ENCODE data around the gene HES1.
"Not testable (repeated sequence)": the region's sequence is repeated elsewhere in the genome, so short reads cannot be mapped to it uniquely, and the experiment has no call there.

The HES1 gene, protein sequence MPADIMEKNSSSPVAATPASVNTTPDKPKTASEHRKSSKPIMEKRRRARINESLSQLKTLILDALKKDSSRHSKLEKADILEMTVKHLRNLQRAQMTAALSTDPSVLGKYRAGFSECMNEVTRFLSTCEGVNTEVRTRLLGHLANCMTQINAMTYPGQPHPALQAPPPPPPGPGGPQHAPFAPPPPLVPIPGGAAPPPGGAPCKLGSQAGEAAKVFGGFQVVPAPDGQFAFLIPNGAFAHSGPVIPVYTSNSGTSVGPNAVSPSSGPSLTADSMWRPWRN

DNA sequence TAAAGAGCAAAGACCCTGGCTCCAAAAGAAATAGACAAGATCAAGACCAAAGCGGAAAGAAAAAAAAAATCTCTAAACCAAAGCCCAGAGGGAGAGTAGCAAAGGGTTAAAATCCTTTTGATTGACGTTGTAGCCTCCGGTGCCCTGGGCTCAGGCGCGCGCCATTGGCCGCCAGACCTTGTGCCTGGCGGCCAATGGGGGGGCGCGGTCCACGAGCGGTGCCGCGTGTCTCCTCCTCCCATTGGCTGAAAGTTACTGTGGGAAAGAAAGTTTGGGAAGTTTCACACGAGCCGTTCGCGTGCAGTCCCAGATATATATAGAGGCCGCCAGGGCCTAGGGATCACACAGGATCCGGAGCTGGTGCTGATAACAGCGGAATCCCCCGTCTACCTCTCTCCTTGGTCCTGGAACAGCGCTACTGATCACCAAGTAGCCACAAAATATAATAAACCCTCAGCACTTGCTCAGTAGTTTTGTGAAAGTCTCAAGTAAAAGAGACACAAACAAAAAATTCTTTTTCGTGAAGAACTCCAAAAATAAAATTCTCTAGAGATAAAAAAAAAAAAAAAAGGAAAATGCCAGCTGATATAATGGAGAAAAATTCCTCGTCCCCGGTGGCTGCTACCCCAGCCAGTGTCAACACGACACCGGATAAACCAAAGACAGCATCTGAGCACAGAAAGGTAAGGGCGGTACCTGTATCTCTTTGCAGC is at the start of gene HES1:
TSS of gene HES1 (plus strand) at position 343 of the 713 bp plus-strand sequence. CDS start at position 576, 233 bp downstream.
- peak in 1 of 3 donors; percentile 44 for DNase-seq (ENCODE audit: low read depth in 2 of 3, low spot score in 1 of 3)

DNA sequence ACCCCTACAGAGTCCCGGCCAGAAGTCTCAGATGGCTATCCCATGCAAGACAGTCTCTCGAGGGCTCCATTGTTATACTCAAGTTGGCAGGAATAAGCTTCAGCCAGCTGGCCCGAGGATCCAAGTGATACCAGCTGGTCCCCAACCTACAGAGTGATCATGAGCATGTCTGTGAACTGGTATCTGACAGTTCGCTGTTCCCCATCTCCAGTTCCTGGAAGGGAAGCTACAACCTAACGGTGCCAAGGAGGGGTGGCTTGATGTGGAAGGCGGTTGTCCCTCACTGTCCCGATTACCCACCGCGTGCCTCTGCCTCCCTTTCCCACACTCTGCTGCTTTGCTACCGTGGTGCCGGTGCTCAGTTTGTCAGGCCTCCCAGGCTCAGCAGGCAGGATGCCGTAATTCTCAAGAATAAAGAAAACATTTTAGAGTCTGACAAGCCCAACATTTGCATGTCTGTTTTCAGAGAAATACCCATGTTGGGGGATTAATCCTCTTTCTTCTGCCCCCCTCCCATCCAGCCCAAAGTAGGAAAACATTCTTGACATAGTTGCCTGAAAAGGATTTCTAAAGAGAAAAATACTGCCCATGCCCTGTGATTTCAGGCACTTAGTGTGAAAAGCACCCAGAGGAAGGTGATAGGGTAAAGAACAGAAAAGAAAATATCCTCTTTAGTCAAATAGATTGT is 49.4 kb upstream of the HES1 start:
- DNase-seq (ENCODE audit: low read depth in 2 of 3, low spot score in 1 of 3): no peak

DNA sequence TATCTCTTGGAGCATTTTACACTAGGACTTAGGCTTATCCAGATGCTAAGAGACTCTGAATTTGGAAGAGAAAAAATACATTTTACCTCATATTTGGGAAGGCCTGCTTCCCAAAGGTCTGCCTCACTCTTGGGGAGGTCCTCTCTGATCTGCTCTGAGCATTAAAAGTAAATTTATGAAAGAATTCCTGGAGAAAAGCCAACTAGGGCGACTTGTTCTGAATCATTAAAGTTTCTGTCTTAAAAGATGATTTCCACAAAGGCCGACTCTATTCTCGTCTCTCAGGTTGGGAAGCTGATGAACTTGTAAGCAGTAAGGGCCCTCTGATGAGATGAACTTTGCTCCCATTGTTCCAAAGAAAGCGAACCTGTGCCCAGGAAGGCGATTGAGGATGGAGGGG is 48.7 kb upstream of the HES1 start:
- DNase-seq (ENCODE audit: low read depth in 2 of 3, low spot score in 1 of 3): no peak

DNA sequence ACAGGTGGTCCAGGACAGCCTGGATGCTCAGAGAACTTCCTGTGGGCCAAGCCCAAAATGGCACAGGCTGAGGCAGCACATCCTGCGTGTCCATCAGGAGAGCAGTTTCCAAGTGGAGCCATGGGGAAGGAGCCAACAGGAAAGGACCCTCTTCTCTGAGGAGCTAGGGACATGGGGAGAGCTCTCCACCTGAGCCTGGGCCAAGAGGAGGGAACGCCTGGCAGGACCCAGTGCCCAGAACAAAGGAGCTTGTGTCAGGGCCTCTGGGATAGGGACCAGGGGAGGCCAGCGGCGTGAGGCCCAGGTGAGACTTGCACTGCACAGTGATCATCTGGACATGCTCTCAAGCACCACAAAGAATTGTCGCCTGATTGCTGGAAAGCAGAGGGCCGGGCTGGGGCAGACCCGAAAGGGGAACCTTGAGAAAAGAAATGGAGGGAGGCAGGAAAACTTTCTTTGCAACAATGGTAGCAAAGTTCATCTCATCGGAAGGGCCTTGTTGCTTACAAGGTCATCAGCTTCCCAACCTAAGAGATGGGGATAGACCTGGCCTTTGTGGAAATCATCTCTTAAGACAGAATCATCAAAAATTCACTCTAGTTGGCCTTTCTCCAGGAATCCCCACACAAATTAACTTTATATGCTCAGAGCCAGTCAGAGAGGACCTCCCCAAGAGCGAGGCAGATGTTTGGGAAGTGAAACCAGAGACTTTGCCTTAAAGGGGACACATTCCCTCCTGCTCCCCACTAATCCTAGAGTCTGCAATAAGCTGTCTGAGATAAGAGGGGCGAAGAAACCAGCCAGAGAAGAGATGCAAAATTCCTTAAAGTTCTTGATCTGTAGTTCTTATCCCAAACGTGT is 47.7 kb upstream of the HES1 start:
- DNase-seq (ENCODE audit: low read depth in 2 of 3, low spot score in 1 of 3): no peak

DNA sequence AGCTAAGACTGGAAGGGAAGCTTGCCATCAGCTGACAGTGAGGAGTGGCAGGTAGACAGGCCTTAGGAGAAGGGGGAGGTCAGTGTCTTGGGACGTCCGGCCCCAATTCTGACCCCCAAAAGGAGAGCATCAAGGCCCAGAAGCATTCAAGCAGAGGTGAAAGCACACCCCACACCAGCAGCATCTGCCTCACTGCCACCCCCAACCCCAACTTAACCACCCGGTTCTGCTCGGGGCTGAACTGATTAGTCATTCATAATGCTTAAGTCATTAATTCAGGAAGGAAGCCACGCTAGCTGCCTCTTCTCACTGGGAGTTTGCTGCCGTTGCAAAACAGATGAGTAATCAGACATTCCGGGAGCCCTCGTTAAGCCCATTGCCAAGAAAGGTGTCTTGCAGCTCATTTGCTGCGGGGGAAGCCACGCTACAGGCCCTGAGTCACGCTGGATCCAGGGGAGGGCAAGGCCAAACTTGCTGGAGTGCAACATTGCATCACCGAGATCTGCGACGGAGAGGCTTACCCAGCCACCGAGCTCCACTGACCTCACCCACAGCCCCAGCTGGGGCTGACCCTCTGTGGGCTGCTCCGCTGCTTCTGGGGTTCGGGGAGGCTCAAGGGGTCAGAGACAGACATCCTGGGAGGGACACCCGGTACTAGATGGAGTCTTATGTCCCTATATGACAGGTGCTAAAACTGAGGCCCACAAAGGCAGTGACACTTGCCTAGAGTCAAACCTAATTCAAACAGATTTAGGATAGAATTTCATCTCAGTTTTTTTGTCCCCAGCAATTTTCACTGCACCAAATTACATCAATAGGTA is 46.4 kb upstream of the HES1 start:
- DNase-seq (ENCODE audit: low read depth in 2 of 3, low spot score in 1 of 3): peak; percentile 16 to 33 (median 20)

DNA sequence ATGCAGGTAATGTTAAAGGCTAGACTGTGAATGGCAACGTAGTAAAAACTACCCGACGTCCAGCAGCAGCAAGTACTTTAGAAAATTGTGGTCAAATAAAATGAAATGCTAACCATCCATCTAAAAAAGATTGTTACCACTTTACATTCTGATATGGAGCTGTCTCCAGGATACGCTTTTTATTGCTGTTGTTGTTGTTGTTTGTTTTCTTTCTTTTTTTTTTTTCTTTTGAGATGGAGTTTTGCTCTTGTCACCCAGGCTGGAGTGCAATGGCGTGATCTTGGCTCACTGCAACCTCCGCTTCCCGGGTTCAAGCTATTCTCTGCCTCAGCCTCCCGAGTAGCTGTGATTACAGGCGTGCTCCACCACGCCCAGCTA is 45.8 kb upstream of the HES1 start:
- DNase-seq (ENCODE audit: low read depth in 2 of 3, low spot score in 1 of 3): not testable (repeated sequence)

DNA sequence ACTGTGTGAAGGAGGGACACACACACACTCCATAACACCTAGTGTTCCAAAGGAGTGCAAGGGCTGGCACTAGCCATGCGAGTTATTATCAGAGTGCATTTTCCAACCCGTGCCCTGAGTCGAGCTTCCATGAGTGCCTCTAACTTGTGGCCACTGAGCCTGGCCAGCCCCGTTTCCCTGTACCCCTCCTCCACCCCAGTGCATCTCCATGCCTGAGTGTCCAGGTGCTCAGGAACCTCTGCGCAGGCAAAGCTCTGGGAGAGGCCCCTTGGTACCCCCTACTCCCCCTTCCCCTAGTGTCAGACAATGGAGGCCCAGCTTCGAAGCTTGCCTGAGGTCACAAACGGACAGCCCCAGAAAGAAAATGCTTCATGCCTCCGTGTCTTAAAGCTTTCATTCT is 45.2 kb upstream of the HES1 start:
- no peak for DNase-seq (ENCODE audit: low read depth in 2 of 3, low spot score in 1 of 3)

DNA sequence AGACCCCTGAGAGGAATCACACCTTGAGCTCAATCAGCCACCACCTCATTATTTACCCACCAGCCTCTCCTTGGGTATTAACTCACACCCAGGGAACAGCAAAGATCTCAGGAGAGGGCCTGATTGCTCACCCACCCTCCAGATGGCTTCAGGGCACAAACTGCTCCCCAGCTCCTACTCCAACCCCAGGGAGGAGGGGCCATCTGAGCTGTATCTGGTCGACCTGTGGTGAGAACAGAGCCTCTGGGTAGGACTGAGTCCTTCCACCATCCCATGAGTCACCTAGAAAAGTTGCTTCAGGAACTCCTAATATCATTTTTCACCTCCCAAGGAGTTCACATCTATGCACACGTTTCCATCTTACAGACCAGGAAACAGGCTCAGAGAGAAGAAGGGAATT is 44.8 kb upstream of the HES1 start:
- DNase-seq (ENCODE audit: low read depth in 2 of 3, low spot score in 1 of 3): no peak

DNA sequence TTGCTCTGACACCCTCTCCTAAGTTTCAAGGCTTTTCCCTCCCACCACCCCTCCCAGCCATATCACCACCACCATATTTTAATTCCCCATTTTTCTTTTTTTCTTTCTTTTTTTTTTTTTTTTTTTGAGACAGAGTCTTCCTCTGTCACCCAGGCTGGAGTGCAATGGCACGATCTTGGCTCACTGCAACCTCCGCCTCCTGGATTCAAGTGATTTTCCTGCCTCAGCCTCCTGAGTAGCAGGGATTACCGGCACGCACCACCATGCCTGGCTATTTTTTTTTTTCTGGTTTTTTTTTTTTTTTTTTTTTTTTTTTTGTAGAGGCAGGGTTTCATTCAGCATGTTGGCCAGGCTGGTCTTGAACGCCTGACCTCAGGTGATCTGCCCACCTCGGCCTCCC is 44.1 kb upstream of the HES1 start:
- DNase-seq (ENCODE audit: low read depth in 2 of 3, low spot score in 1 of 3): not testable (repeated sequence)

DNA sequence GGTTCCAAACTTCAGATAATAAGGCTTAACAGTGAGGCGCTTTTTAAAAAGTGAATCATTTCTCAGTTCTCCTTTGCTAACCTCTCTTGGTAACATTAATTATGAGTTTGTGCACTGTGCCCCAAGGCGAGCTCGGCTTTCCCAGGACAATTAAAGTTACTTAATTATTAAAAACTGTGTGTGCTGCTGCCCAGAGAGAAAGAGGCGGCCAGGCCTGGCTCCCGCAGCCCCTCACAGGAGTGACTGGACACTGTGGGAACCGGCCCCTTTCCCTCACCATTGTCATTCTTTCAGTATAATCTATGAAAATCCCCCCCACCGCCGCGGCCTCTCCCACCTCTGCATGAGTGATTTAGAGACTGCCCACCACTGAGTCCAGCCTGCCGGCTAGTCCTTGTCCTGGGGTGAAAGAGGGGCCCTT is 43.1 kb upstream of the HES1 start:
- no peak for DNase-seq (ENCODE audit: low read depth in 2 of 3, low spot score in 1 of 3)

DNA sequence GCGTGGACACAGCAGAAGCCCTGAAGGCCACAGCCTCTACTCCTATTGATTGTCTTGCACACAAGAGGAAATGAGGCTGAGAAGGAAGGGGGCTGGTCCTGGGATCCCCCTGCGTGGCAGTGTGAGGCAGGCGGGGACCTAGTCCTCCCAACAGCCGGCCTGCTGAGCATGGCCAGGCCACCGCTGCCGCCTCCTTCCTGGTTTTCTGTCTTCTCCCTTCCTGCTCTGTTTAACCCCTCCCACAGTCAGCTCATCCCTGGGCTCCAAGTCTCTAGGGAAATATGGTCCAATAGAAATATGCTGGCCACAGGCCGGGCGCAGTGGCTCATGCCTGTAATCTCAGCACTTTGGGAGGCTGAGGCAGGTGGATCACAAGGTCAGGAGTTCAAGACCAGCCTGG is 42.1 kb upstream of the HES1 start:
- DNase-seq (ENCODE audit: low read depth in 2 of 3, low spot score in 1 of 3): no peak

DNA sequence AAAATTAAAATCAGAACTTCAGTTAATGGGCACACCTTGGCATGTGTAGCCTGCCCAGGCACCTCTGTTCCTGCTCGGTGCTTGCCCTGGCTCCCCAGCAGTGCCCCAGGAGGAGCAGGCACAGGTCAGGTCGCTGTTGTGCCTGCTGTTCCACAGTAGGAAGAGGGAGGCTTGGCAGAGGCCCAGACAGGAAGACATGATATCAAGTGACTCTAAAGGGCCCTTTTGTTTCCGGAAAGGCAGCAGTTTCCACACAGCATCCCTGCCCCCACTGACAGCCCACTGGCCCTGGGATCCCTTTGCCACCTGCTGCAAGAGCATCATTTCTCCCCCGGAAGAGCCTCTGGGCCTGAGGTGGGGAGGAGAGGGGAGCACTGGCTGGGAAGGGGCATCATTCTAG is 40.5 kb upstream of the HES1 start:
- no peak for DNase-seq (ENCODE audit: low read depth in 2 of 3, low spot score in 1 of 3)

DNA sequence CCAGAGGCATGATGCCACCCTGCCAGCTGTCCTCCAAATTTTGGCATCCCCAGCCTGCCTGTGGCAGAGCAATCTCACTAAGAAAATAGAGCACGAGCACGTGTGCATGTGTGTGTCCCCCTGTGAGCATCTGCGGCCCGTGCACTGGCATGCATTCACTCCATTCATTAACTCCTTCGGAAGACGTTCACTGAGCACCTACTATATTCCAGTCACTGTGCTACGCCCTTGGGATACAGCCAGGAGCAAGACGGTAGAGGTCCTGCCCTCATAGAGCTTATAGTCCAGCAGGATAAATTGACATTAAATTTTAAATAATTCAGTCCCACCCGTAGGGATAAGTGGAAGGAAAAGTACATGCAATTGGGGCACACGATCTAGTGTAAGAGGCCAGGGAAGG is 40.0 kb upstream of the HES1 start:
- DNase-seq (ENCODE audit: low read depth in 2 of 3, low spot score in 1 of 3): no peak

DNA sequence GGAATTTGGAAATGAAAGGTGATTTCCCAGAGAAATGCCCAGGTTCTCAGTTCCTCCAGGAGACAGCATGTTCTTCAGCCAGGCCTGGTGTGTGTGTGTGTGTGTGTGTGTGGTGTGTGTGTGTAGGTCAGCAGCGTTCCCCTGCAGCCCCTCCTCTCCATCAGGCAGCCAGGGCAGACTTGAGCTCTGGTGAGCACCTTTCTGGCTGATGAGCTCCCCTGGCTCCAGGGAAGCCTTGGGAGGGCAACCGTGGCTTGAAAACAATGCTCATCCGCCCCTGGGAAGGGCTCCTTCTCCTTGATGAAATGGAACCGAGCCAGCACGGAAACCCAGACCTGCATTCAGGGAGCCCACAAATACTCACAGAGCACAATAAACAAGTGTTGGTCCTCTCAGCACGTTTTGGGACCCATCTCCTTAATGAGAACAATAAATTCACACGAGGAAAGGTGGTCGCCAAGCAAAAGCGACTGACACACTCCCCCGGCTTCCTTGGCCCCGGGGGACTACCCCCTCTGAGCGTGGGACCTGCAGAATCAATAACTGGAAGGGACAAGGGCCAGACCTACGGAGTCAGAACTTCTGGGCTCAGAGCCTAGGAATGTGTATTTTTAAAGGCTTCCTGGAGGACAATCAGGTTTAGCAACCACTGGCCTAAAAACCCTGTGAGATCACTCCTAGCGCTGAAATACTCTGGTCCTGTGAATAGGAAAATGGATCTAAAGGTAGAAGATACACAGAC is 38.6 kb upstream of the HES1 start:
- DNase-seq (ENCODE audit: low read depth in 2 of 3, low spot score in 1 of 3): no peak

DNA sequence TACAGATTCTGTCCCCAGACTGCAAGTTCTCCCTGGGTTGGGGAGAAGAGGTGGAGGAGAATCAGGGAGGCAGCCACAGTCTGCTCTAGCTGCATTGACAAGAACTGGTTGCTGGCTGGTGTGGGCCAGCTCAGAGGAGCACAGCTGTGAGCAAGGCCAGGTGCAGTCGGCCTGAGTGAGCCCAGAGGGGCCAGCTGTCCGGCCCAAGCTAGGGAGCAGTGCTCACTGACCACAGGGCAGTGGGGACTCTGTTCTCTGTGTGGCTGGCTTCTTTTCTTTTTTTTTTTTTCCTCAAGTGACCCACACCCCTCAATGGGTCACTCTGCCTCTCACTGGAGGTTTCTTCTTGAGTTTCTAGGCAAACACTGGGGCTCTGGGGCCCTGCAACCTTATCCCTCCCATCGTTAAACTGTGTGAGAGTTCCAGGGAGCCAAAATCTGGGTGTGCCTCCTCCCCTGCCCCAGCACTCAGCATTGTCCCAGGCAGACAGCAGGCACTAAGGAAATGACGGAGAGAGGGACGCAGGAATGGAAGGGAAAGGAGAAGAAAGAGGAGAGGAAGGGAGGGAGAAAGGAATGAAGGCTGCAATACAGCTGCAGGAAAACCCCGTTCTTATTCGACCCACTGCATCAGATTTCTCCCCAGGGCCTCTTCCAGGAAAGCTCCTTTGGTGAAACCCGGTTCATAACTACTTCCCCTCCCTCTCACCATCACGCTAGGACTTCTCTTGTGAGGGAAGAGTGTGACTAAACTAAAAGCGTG is 37.7 kb upstream of the HES1 start:
- no peak for DNase-seq (ENCODE audit: low read depth in 2 of 3, low spot score in 1 of 3)

DNA sequence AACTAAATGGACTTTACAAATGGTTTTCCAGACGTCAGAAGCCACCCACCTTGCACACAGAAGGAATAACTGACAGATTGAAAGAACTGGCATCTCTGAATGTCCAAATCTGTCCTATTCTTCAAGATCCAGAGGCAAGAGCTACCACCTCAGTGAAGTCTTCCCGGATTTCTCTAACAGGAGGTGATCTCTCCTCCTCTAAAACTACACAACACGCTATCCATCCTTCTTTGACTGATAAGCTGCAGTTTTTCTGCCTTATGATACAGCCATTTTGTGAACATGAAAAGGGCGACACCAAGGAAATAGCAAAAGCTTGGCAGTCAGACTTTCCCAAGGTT is 37.1 kb upstream of the HES1 start:
- no peak for DNase-seq (ENCODE audit: low read depth in 2 of 3, low spot score in 1 of 3)

DNA sequence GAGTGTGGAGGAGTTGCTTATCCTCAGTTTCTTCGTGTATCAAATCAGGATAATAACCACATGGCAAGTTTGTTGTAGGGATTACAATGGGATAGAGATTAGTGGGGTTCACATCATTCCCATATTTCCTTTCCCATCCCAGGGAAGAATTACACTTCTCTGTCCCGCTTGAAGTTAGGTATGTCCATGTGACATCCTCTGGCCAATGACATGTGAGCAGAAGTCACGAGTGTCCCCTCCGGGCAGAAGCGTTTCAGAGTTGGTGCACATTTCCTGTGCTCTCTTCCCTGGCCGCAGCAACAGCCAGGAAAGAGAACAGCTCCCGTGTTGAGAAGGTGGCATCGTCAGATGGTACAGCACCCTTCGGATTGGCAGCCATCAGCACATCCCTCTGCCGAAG is 36.7 kb upstream of the HES1 start:
- DNase-seq (ENCODE audit: low read depth in 2 of 3, low spot score in 1 of 3): no peak

DNA sequence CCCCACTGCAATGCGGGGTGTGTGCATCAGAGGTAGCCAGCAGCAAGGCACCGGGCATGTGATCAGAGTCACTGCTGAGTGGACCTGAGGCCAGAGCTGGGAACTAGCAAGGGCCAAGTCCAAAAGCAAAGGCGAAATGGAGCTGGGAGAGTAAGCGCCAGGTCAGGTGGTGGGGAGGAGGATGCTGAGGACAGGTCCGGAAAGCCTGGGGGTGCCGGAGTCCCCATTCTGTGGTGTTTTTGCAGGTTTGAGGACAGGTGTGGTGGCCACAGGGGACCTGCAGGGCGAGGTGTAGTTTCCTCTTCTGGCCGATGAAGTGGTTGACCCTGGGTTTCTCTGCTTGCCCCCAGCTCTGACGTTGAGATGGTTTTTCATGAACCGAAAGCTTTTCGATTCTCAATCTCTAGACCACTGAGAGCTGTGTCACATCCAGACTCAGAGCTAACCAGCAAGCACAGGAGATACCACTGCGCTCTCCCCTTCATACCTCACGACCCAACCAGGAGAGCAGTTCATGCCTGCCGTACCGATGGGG is 35.0 kb upstream of the HES1 start:
- DNase-seq (ENCODE audit: low read depth in 2 of 3, low spot score in 1 of 3): no peak
